C4-2B (cell line): ENCODE measurements around the gene MAP3K5.

Source experiments
- CTCF ChIP-seq: fragments of 450-650 bp; conservative IDR thresholded peaks from 2 replicates; pipeline ENCODE4 v1.5.1; 2017; ENCODE audit warnings: mild to moderate bottlenecking
- ZFX ChIP-seq: fragments of 450-650 bp; IDR thresholded peaks from 2 replicates; pipeline ENCODE4 v1.6.1; 2017

- no peak for TF ChIP-seq CTCF
- TF ChIP-seq ZFX: no peak
These were observed 262.6 kb downstream of the MAP3K5 start for GRCh38 chr6:136529710-136530109.
